Epithelial cell of esophagus (primary cell): ENCODE data around the gene SF3A2.

Experiments
- DNase-seq: peaks from one replicate; pipeline ENCODE4 v3.0.0; 2010; ENCODE audit warnings: low read depth
- H3K4me3 ChIP-seq: 2 replicates; pipeline ENCODE4 v1.5.1; 2011; ENCODE audit warnings: mild to moderate bottlenecking, low read length, control low read depth
- CTCF ChIP-seq: IDR thresholded peaks from 2 replicates; pipeline ENCODE4 v1.5.1; 2011; ENCODE audit warnings: low read depth, mild to moderate bottlenecking, low read length, control low read depth, inconsistent platforms; ENCODE audit not compliant: insufficient read depth; ENCODE audit errors: missing control alignments

SF3A2 gene

DNA sequence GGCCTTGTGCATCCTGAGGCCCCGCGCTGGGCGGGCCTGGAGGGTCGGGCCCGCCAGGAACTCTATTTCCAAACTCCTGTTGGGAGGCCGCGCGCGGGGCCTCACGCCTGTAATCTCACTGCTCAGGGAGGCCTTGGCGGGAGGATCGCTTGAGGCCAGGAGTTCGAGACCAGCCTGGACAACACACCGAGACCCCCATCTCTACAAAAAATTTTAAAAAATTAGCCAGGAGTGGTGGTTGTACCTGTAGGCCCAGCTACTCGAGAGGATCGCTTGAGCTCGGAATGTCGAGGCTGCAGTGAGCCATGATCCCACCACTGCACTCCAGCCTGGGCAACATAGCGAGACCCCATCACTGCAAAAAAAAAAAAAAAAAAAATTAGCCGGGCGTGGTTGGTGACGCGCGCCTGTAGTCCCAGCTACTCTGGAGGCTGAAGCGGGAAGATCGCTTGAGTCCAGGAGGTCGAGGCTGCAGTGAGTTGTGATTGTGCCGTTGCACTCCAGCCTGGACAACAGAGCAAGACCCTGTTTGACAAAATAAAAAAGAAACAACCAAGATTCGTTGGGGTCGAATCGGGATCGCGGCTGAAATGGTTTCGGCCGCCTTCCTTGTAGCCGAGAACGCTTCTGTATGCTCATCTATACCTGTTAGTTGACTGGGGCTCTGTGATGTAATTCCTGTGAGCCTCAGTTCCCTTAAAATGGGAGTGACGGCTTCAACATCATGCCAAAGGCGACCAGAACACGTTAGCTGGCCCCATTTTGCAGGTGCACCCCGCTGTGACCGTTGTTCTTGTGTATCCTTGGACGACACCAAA is 636 bp downstream of the SF3A2 start:
- TF ChIP-seq CTCF, result no peak
- H3K4me3 ChIP-seq, result peak overlapping the region; percentile 81
- no peak for DNase-seq

GRCh38 chr19:2237869-2238153 is 1.2 kb downstream of the SF3A2 start:
- DNase-seq, result no peak
- peak overlapping the region; percentile 81 for H3K4me3 ChIP-seq
- no peak for TF ChIP-seq CTCF

GRCh38 chr19:2239173-2239572 is 2.5 kb downstream of the SF3A2 start:
- DNase-seq, result no peak
- H3K4me3 ChIP-seq, result peak overlapping the region; percentile 43
- no peak for TF ChIP-seq CTCF

DNA sequence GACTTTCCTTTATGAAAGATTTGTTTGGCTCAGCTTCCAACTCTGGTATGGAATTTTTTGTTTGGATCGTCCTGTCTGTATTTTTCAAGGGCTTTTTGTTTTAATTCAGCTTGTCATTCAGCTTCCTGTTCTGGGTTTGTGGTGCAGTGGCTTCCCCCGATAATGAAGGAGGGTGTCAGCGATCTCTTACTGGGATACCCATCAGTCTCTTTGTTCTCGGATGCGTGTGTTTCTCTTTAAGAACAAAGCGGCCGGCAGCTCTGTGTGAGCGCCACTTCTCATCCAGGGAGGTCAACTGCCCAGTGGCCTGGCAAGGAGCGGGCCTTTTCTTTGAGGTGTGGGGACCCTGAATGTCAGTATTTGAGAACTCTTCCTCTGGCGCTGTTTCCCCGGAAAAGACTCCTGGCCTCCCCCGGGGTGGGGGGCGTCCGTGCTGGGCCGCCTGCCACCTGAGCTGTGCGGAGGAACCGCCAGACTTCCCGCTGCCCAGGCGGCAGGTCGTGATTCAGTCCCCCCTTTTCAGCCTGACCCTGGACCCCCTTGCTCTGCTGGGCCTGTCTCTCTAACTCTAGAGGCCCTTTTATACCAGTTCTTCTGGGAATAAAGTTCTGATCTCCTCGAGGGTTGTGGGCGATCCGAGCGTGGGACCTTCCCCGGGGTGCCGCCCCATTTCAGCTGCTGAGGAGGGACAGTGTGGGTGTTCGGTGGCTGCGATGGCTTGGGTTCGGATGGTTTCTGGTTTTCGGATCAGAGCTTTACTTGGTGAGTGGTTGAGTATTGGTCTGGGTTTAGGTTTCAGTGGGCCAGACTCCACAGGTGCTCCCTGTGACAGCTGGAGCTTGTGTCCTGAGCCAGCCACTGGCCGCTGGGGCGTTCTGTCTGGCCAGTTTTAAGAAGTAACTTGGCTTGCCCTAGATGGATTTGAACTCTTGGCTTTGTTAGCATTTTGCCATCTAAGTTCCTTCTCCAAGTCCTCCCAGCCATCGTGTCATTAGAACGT is 3.4 kb downstream of the SF3A2 start:
- TF ChIP-seq CTCF, result no peak
- DNase-seq, result no peak
- H3K4me3 ChIP-seq, result peak overlapping the region; percentile 43

DNA sequence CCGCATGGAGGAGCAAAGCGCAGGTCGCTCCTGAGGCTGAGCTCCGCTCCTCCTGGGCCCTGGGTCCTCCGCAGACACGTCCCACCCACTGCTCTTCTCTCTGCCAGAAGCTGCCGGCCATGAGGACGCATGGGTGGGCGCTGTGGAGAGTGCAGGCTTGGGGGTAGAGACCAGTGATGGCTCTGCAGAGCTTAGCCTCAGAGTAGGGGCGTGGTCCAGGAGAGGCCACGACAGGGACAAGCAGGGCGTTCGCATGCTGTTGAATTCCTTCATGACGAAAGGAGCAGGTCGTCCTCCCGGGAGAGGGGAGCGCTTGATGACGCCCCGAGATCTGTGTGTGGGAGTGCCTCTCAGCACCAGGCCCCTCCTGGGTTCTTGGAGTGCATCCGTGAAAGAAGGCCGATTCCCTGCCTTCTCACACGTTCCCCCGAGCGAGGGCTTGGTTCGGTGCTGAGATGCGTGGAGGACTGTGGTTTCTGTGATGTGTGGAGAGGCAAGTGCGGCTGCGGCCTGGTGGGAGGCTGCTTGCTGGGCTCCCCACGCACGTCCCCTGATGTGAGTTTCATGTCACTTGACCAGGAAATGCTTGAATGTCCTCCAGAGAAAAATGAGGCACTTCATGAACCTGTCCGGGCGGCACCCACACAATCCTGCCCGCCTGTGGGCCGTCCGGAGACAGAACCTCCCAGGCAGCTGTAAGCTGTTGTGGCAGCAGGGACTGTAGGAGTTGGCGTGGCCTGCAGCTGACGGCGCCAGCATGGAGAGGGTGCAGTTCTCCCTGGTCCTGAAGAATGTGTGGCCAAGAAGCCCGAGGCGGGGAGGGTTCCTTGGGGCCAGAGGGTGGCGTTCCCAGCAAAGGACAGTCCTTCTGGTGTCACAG is 4.5 kb downstream of the SF3A2 start:
- TF ChIP-seq CTCF, result no peak
- peak; percentile 39 for DNase-seq
- peak overlapping the region; percentile 43 for H3K4me3 ChIP-seq

DNA sequence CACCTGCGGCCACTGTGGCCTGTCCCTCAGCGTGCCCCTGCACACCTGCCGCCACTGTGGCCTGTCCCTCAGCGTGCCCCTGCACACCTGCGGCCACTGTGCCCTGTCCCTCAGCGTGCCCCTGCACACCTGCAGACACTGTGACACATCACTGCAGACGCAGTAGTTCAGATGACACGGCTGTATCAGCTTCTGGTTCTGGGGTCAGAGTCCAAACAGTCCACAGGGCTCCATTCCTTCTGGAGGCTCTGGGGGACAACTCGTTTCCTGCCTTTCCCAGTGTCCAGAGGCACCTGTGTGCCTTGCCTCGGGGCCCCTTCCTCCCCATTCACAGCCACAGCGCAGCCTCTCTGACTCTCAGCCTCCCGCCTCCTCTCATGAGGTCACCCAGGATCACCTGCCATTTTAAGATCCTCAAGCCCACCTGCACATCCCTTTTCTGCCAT is 5.5 kb downstream of the SF3A2 start:
- DNase-seq, result no peak
- TF ChIP-seq CTCF, result no peak
- no peak overlapping the region for H3K4me3 ChIP-seq
